A673 (cell line): ENCODE data around the gene RNU6-7. TPM values are rescaled to one million over a fixed set of nuclear protein-coding genes. Genes with fewer than 3 reads are reported as not detected.

Experiments used
- BruUV-seq: library from RNA; stranded (reverse); fragments of 400-500 nt; replicated peaks from 2 replicates; lab custom pipeline; 2021; lab: Mats Ljungman, UMichigan
- CTCF ChIA-PET: fragments of 300-600 bp; sonication (Branson Sonifier 250); formaldehyde crosslinking; loops from one replicate; lab custom pipeline; 2022; ENCODE audit warnings: antibody characterized with exemption; lab: Charles Lee
- POLR2A ChIA-PET: fragments of 300-600 bp; sonication (Branson Sonifier 250); formaldehyde crosslinking; loops from one replicate; lab custom pipeline; 2022; ENCODE audit warnings: antibody characterized with exemption; ENCODE audit not compliant: low non-redundant PET; lab: Charles Lee
- DNase-seq: peaks from one replicate; pipeline ENCODE4 v3.0.0-alpha.2; 2015; ENCODE audit warnings: low spot score
- H3K27ac ChIP-seq: fragments of 200-600 bp; sonication (generic); 2 replicates; pipeline ENCODE4 v1.5.1; 2016; ENCODE audit warnings: mixed run types, low read depth, mild to moderate bottlenecking, mixed read lengths, antibody characterized with exemption, low read length; ENCODE audit not compliant: poor library complexity, severe bottlenecking
- H3K27me3 ChIP-seq: fragments of 200-600 bp; sonication (generic); replicated peaks from 2 replicates; pipeline ENCODE4 v1.6.1; 2017; ENCODE audit warnings: mixed run types, low read depth, mild to moderate bottlenecking, mixed read lengths, antibody characterized with exemption, low read length; ENCODE audit not compliant: insufficient read depth, poor library complexity
- H3K36me3 ChIP-seq: fragments of 200-600 bp; sonication (generic); 2 replicates; pipeline ENCODE4 v1.6.1; 2016; ENCODE audit warnings: mixed run types, mild to moderate bottlenecking, mixed read lengths, antibody characterized with exemption, low read length; ENCODE audit not compliant: insufficient read depth, poor library complexity, severe bottlenecking
- H3K4me1 ChIP-seq: fragments of 200-600 bp; sonication (generic); 2 replicates; pipeline ENCODE4 v1.6.1; 2017; ENCODE audit warnings: mixed run types, mild to moderate bottlenecking, mixed read lengths, antibody characterized with exemption, low read length; ENCODE audit not compliant: insufficient read depth, poor library complexity, severe bottlenecking
- H3K4me3 ChIP-seq: fragments of 200-600 bp; sonication (generic); 2 replicates; pipeline ENCODE4 v1.5.1; 2016; ENCODE audit warnings: low read depth, mixed run types, mild to moderate bottlenecking, mixed read lengths, low read length; ENCODE audit not compliant: poor library complexity, severe bottlenecking
- H3K9me3 ChIP-seq: fragments of 200-600 bp; sonication (generic); 2 replicates; pipeline ENCODE4 v1.6.1; 2016; ENCODE audit warnings: mixed run types, low read depth, mild to moderate bottlenecking, mixed read lengths, antibody characterized with exemption, low read length; ENCODE audit not compliant: poor library complexity, severe bottlenecking
- CTCF ChIP-seq: fragments of 300-800, 200-600 bp; sonication (generic); conservative IDR thresholded peaks from 2 replicates; pipeline ENCODE4 v1.5.1; 2017; ENCODE audit warnings: low read depth, mild to moderate bottlenecking, antibody characterized with exemption, low read length, moderate library complexity, mixed read lengths
- EZH2 ChIP-seq: fragments of 200-600 bp; sonication (generic); IDR thresholded peaks from 2 replicates; pipeline ENCODE4 v1.6.1; 2017; ENCODE audit warnings: borderline replicate concordance, low read depth, mild to moderate bottlenecking, mixed read lengths, antibody characterized with exemption, low read length; ENCODE audit not compliant: poor library complexity, severe bottlenecking
- intact Hi-C: fragments of 100-400 bp; cut with micrococcal nuclease; formaldehyde crosslinking; loops from one replicate; pipeline ENCODE4 v1.10.0; 2022; ENCODE audit not compliant: unreplicated experiment
- total RNA-seq: library from RNA; stranded (reverse); gene quantifications from 2 replicates; pipeline ENCODE4 v1.2.3, GENCODE V29; 2021

RNU6-7 gene
- total RNA-seq, 1 experiment from 2014 or later: not detected

- no peak for DNase-seq
Measured at GRCh38 chr14:32208490-32208889, 6.6 kb downstream of the RNU6-7 start.

DNA sequence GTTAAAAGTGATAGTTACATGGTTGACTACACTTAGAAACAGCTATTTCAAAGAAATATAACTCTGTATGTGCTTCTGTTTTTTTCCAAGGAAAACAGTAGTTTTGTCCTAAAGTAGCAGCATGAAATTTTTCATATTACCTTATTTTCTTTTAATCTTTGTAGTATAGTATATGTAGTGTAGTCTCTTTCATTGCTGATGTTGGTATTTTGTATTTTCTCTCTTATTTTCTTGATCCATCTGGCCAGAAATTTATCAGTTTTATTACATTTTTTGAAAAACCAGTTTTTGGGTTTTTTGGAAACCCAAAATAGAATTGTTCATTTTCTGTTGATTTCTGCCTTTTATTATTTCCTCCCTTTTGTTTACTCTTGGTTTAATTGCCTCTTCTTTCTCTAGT, 7.6 kb downstream of the RNU6-7 start:
- Histone ChIP-seq H3K27ac (no peak overlapping the region), H3K9me3 (no peaks in the 10 kb centered on the region), H3K36me3 (no peaks in the 10 kb centered on the region), H3K4me3 (no peak overlapping the region), H3K4me1 (no peaks in the 10 kb centered on the region), H3K27me3 (peaks cover 4% of the 10 kb centered on the region)
- TF ChIP-seq CTCF (no peak), EZH2 (no peak)
- ChIA-PET POLR2A (no interaction called here), CTCF (no interaction called here)
- no TSS peak for BruUV-seq
- intact Hi-C loops: no loop called here
- DNase-seq: no peak

More at GRCh38 chr14:32208490-32208889, 6.6 kb downstream of the RNU6-7 start:
- no TSS peak for BruUV-seq
- TF ChIP-seq CTCF (no peak), EZH2 (no peak)
- ChIA-PET CTCF (no interaction called here), POLR2A (no interaction called here)
- Histone ChIP-seq H3K36me3 (no peaks in the 10 kb centered on the region), H3K27ac (no peak overlapping the region), H3K9me3 (no peaks in the 10 kb centered on the region), H3K27me3 (peaks cover 4% of the 10 kb centered on the region), H3K4me3 (no peak overlapping the region), H3K4me1 (no peaks in the 10 kb centered on the region)
- intact Hi-C loops: no loop called here

DNA sequence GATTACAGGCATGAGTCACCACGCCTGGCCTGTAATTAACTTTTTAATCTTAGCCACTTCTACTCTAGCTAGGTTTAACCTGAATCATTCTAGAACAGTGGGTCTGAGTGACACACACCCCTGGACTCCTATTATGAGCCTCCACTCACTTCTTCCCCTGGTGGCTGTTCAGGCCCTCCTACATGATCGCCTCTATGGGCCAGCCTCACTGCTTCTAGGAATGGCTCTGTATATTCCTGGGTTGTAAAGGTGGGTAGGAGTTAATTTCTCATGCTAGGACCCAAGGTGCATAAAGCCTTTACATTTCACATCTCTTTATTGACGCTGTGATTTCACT, 9.2 kb downstream of the RNU6-7 start:
- no peak for TF ChIP-seq EZH2
- TF ChIP-seq CTCF: no peak
- Histone ChIP-seq H3K4me3 (no peak overlapping the region), H3K27ac (no peak overlapping the region), H3K4me1 (no peaks in the 10 kb centered on the region), H3K9me3 (no peaks in the 10 kb centered on the region), H3K36me3 (no peaks in the 10 kb centered on the region), H3K27me3 (peaks cover 4% of the 10 kb centered on the region)
- DNase-seq: no peak
- BruUV-seq: no TSS peak
- intact Hi-C loops: no loop called here
- POLR2A ChIA-PET: interaction anchor here (0.5 kb wide), 1 partner anchor 287 kb away, joined by 3 read pairs; no protein-coding TSS in a partner anchor
- CTCF ChIA-PET: no interaction called here
